SK-N-SH treated with all-trans-retinoic acid at 6 μM for 48 hours (cell line): Measurements from ENCODE around the gene ARHGAP26.

Source experiments
- ARNTL ChIP-seq: fragments of 450-650 bp; formaldehyde crosslinking; IDR thresholded peaks from 2 replicates; pipeline ENCODE4 v1.5.0; 2020; ENCODE audit warnings: low read depth, mild to moderate bottlenecking, moderate library complexity, borderline replicate concordance
- CREB5 ChIP-seq: fragments of 250-450 bp; sonication (Bioruptor Pico); IDR thresholded peaks from 2 replicates; pipeline ENCODE4 v1.5.1; 2020; ENCODE audit warnings: low read depth, mild to moderate bottlenecking, moderate library complexity
- ESRRG ChIP-seq: fragments of 250-450 bp; sonication (Bioruptor Pico); IDR thresholded peaks from 2 replicates; pipeline ENCODE4 v1.6.1; 2021; ENCODE audit warnings: mild to moderate bottlenecking
- PATZ1 ChIP-seq: fragments of 250-450 bp; sonication (Bioruptor Pico); IDR thresholded peaks from 2 replicates; pipeline ENCODE4 v1.8.0; 2020; ENCODE audit warnings: mild to moderate bottlenecking, moderate library complexity, borderline replicate concordance
- PPARA ChIP-seq: fragments of 250-450 bp; sonication (Bioruptor Pico); IDR thresholded peaks from 2 replicates; pipeline ENCODE4 v1.5.0; 2020; ENCODE audit warnings: mild to moderate bottlenecking, borderline replicate concordance
- ZC3H10 ChIP-seq: fragments of 250-450 bp; sonication (Bioruptor Pico); IDR thresholded peaks from 2 replicates; pipeline ENCODE4 v1.5.1; 2021; ENCODE audit warnings: mild to moderate bottlenecking, moderate library complexity
- ZFP3 ChIP-seq: fragments of 250-450 bp; sonication (Bioruptor Pico); IDR thresholded peaks from 2 replicates; pipeline ENCODE4 v1.5.0; 2020; ENCODE audit warnings: mild to moderate bottlenecking, moderate library complexity
- ZFP30 ChIP-seq: fragments of 450-650 bp; formaldehyde crosslinking; IDR thresholded peaks from 2 replicates; pipeline ENCODE4 v1.5.0; 2022; ENCODE audit warnings: mild to moderate bottlenecking, moderate library complexity
- ZNF565 ChIP-seq: fragments of 450-650 bp; formaldehyde crosslinking; conservative IDR thresholded peaks from 2 replicates; pipeline ENCODE4 v1.5.0; 2020; ENCODE audit warnings: low read depth, mild to moderate bottlenecking, moderate library complexity

- TF ChIP-seq ZFP3 (CRISPR knock-in tag) (no peak), CREB5 (CRISPR knock-in tag) (no peak), ESRRG (CRISPR knock-in tag) (no peak), ZFP30 (no peak), ZNF565 (CRISPR knock-in tag) (no peak), PATZ1 (CRISPR knock-in tag) (no peak), ARNTL (CRISPR knock-in tag) (no peak), ZC3H10 (CRISPR knock-in tag) (no peak), PPARA (CRISPR knock-in tag) (no peak)
These were observed 293.2 kb downstream of the ARHGAP26 start for GRCh38 chr5:143063175-143063970.
